ENCODE measurements around the gene PPP1R13L.
"Not testable (repeated sequence)": the region's sequence is repeated elsewhere in the genome, so short reads cannot be mapped to it uniquely, and the experiment has no call there.

PPP1R13L gene

GRCh38 chr19:45334881-45335280, 70.0 kb downstream of the PPP1R13L start:
- not testable (repeated sequence) for H3K4me1 ChIP-seq (ENCODE audit: control insufficient read depth in 1 of 2, insufficient read depth in 2 of 2, low read length in 2 of 2); H3K27me3 ChIP-seq (ENCODE audit: low read depth, low read length); H3K36me3 ChIP-seq (ENCODE audit: control insufficient read depth in 1 of 2, insufficient read depth in 2 of 2, low read length in 2 of 2); H3K27ac ChIP-seq (ENCODE audit: low read length); H3K9me3 ChIP-seq (ENCODE audit: control insufficient read depth in 1 of 2, low read length in 2 of 2); H3K4me3 ChIP-seq (ENCODE audit: low read depth in 1 of 2, low read length in 2 of 2)

GRCh38 chr19:45333609-45334303, 71.1 kb downstream of the PPP1R13L start:
- Histone ChIP-seq H3K27ac (ENCODE audit: low read length) (no peak overlapping the region), H3K4me3 (ENCODE audit: low read depth in 1 of 2, low read length in 2 of 2) (no peak overlapping the region), H3K9me3 (ENCODE audit: control insufficient read depth in 1 of 2, low read length in 2 of 2) (no peaks in the 10 kb centered on the region), H3K27me3 (ENCODE audit: low read depth, low read length) (no peaks in the 10 kb centered on the region), H3K4me1 (ENCODE audit: control insufficient read depth in 1 of 2, insufficient read depth in 2 of 2, low read length in 2 of 2) (peaks cover 0 to 2% of the 10 kb centered on the region in 2 donors), H3K36me3 (ENCODE audit: control insufficient read depth in 1 of 2, insufficient read depth in 2 of 2, low read length in 2 of 2) (no peaks in the 10 kb centered on the region)

- H3K36me3 ChIP-seq (ENCODE audit: control insufficient read depth in 1 of 2, insufficient read depth in 2 of 2, low read length in 2 of 2) = no peaks in the 10 kb centered on the region
- no peaks in the 10 kb centered on the region for H3K9me3 ChIP-seq (ENCODE audit: control insufficient read depth in 1 of 2, low read length in 2 of 2)
- peaks cover 0 to 2% of the 10 kb centered on the region in 2 donors for H3K4me1 ChIP-seq (ENCODE audit: control insufficient read depth in 1 of 2, insufficient read depth in 2 of 2, low read length in 2 of 2)
- H3K27me3 ChIP-seq (ENCODE audit: low read depth, low read length) = no peaks in the 10 kb centered on the region
- H3K27ac ChIP-seq (ENCODE audit: low read length) = no peak overlapping the region
- H3K4me3 ChIP-seq (ENCODE audit: low read depth in 1 of 2, low read length in 2 of 2) = no peak overlapping the region
Observed at GRCh38 chr19:45331411-45331810, 73.5 kb downstream of the PPP1R13L start.
